ENCODE results near the gene SLC13A3. TPM values are rescaled to one million over a fixed set of nuclear protein-coding genes. Genes with fewer than 3 reads are reported as not detected.

Gene SLC13A3
- total RNA-seq, 1 donor from 2014 or later = not detected

DNA sequence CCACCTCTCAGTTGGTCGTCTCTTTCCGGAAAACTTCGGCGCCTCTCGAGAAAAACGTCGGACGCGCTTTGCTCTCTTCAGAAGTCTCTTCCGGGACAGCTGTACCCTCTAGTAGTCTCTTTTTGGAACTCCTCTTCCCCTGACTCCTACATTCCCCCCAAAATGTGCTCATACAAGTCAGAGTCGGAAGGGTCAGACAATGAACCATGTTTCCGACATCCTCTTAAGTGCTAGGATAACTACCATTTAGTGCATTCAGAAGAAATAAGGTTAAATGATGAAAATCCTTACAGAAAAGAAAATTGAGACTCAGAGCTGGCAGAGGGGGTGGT lies 38.5 kb upstream of the SLC13A3 start:
- DNase-seq (ENCODE audit: low spot score in 2 of 2) = no peak
- TF ChIP-seq CTCF (IDR thresholded peaks at IDR 0.05) = no peak

GRCh38 chr20:46689082-46689753 lies 38.0 kb upstream of the SLC13A3 start, which contains the start of gene TP53RK:
Gene TP53RK, minus strand, starts transcription at chr20:46689444. Its CDS starts 30 bp downstream, at chr20:46689414.
- Histone ChIP-seq H3K27me3 (no peaks in the 10 kb centered on the region), H3K4me1 (peaks cover 9 to 14% of the 10 kb centered on the region in 2 donors), H3K27ac (peak within 1 kb of the TSS; percentile 84 to 89), H3K36me3 (peaks cover 4% of the 10 kb centered on the region in 2 donors), H3K9me3 (no peaks in the 10 kb centered on the region), H3K4me3 (peak within 1 kb of the TSS; percentile 66 to 69)
- DNase-seq (ENCODE audit: low spot score in 2 of 2) = peak; percentile 98 to 99
- TF ChIP-seq CTCF (IDR thresholded peaks at IDR 0.05) = peak; percentile 38 to 62 (median 41)
- intact Hi-C loops (cut with DNase I) = loop anchor here (1.0 to 10.0 kb wide), 5 partner anchors 20 to 754 kb away; partner anchors contain the start of genes CD40, NCOA5, PCIF1 and SLC2A10

More for the DNA sequence above, 38.5 kb upstream of the SLC13A3 start:
- H3K36me3 ChIP-seq = peaks cover 4% of the 10 kb centered on the region in 2 donors
- intact Hi-C loops (cut with DNase I) = loop anchor here (1.0 to 10.0 kb wide), 5 partner anchors 20 to 755 kb away; partner anchors contain the start of genes CD40, NCOA5, PCIF1 and SLC2A10
- no peaks in the 10 kb centered on the region for H3K27me3 ChIP-seq
- peak overlapping the region; percentile 84 to 89 for H3K27ac ChIP-seq
- no peaks in the 10 kb centered on the region for H3K9me3 ChIP-seq
- peak overlapping the region; percentile 66 to 69 for H3K4me3 ChIP-seq
- peaks cover 9 to 14% of the 10 kb centered on the region in 2 donors for H3K4me1 ChIP-seq

DNA sequence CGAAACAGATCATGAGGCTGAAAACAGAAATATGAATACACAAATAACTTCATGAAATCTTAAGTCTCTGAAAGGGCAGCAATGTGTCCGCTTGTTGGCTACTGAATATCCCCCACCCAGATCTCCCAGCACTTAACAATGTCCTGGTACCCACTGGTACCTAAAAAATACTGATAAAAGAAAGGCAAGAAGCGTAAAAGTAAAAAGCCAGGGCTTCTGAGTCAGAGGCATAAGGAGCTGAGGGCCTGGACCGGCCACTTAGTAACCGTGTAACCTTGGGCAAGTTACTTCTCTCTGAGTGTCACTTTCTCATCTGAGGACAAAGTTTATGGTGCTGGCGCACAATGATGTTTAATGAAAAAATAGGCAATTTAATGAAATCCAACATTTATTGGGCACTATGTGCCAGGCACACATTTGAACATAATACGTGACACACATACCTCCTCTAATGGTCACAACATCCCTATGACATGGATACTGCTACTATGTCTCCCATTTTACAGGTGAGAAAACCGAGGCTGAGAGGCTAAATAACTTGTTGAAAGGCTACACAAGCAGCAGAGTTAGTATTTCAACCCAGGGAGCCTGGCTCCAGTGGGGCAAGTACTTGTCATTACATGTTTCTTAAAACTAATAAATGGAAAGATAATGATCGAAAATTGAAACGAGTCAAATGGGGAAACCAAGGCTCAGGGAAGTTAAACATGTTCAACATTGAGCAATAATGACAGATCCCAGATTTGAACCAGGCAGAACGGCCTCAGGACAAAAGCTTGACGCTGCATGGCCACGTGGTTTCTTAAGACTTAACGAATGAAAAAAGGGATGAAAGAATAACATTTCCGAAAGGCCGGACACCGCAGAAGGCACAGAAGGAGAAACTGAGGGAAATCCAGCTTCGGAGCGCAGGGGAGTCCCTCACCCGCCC lies 37.2 kb upstream of the SLC13A3 start:
- H3K4me3 ChIP-seq = peak overlapping the region; percentile 66 to 69
- H3K27me3 ChIP-seq = no peaks in the 10 kb centered on the region
- TF ChIP-seq CTCF (IDR thresholded peaks at IDR 0.05) = no peak
- intact Hi-C loops (cut with DNase I) = loop anchor here (1.0 to 10.0 kb wide), 5 partner anchors 21 to 754 kb away; partner anchors contain the start of genes CD40, NCOA5, PCIF1 and SLC2A10
- peak overlapping the region; percentile 84 to 89 for H3K27ac ChIP-seq
- H3K36me3 ChIP-seq = peaks cover 4% of the 10 kb centered on the region in 2 donors
- DNase-seq (ENCODE audit: low spot score in 2 of 2) = peak in 1 of 2 donors; percentile 64
- no peaks in the 10 kb centered on the region for H3K9me3 ChIP-seq
- peaks cover 9 to 16% of the 10 kb centered on the region in 2 donors for H3K4me1 ChIP-seq

DNA sequence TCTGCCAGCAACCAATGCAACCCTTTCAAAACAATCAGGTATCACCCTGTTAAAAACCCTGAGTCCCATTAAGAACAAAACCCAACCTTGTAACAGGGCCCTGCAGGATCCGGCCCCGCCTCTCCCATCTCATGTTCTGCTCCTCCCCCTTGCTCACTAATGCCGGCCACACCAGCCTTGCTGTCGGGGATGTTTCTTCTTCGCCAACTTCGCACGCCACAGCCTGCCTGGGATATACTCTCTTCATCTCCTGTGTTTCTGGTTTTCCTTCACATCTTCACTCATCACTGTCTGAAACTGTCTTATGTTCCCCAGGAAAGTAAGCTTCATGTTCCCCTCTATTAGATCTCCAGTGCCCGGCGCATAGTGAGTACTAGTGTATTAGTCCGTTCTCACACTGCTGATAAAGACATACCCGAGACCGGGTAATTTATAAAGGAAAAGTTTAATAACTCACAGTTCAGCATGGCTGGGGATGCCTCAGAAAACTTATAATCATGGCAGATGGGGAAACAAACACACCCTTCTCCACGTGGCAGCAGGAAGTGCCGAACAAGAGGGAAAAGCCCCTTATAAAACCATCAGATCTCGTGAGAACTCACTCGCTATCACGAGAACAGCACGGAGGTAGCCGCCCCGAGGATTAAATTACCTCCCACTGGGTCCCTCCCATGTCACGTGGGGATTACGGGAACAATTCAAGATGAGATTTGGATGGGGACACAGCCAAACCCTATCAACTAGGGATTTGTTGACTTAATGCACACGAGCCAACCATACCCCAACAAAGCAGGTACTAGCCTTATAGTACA lies 32.9 kb upstream of the SLC13A3 start:
- peak in 1 of 2 donors; percentile 69 for DNase-seq (ENCODE audit: low spot score in 2 of 2)
- peaks cover 4% of the 10 kb centered on the region in 2 donors for H3K36me3 ChIP-seq
- no peaks in the 10 kb centered on the region for H3K27me3 ChIP-seq
- intact Hi-C loops (cut with DNase I) = loop anchor here (5.0 to 10.0 kb wide), 3 partner anchors 122 to 569 kb away; partner anchors contain the start of gene CD40
- TF ChIP-seq CTCF (IDR thresholded peaks at IDR 0.05) = no peak
- H3K4me1 ChIP-seq = peaks cover 16 to 24% of the 10 kb centered on the region in 2 donors
- H3K27ac ChIP-seq = peak overlapping the region; percentile 46 to 62
- peak overlapping the region; percentile 35 to 61 for H3K4me3 ChIP-seq
- no peaks in the 10 kb centered on the region for H3K9me3 ChIP-seq

- Histone ChIP-seq H3K27me3 (no peaks in the 10 kb centered on the region), H3K9me3 (no peaks in the 10 kb centered on the region), H3K36me3 (peaks cover 4% of the 10 kb centered on the region in 2 donors), H3K4me1 (peaks cover 16 to 24% of the 10 kb centered on the region in 2 donors), H3K27ac (peak overlapping the region in 1 of 2 donors; percentile 62), H3K4me3 (peak overlapping the region; percentile 35 to 61)
- DNase-seq (ENCODE audit: low spot score in 2 of 2) = no peak
- intact Hi-C loops (cut with DNase I) = loop anchor here (5.0 to 10.0 kb wide), 3 partner anchors 121 to 569 kb away; partner anchors contain the start of gene CD40
- TF ChIP-seq CTCF (IDR thresholded peaks at IDR 0.05) = no peak
These were observed 32.3 kb upstream of the SLC13A3 start for GRCh38 chr20:46683668-46683938.

Measured in ascending aorta (tissue), 2 donors.